HK-2 (cell line): Measurements from ENCODE around the gene NOMO2.
A peak's percentile ranks its signal among the peaks of the same experiment; 100 is the strongest.
"Not testable (repeated sequence)": the region's sequence is repeated elsewhere in the genome, so short reads cannot be mapped to it uniquely, and the experiment has no call there.

Experiments used
- DNase-seq: peaks from one replicate; pipeline ENCODE4 v3.0.0-alpha.2; 2018; ENCODE audit not compliant: unreplicated experiment

NOMO2 gene

GRCh38 chr16:18575298-18575917 is 13.5 kb upstream of the NOMO2 start:
- not testable (repeated sequence) for DNase-seq

DNA sequence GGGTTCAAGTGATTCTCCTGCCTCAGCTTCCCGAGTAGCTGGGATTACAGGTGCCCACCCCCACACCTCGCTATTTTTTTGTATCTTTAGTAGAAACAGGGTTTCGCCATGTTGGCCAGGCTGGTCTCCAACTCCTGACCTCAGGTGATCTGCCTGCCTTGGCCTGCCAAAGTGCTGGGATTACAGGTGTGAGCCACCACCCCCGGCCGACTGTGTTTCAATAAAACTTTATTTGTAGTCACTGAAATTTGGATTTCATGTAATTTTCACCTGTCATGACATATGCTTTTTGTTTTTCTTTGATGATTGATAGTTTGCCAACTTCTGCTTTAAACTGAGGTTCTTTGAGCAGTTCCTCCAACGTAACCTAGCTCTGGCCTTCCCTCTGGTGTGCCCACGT is 12.0 kb upstream of the NOMO2 start:
- not testable (repeated sequence) for DNase-seq

DNA sequence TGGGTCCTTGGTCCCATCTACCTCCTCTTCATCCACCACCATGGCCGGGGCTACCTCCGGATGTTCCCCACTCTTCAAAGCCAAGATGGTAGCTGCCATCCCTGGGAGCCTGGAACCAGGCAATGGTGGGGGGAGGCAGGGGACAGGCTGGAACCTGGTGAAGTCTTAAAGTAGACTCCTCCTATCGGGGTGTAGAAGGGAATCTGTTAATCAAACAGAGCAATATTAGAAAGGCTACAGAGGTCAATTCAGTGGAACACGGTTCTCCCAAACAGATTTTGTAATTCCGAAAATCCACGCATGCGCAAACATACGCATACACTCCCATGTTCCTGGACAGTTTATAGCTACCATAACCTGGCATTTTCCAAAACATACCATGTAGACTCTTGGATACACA is 11.1 kb upstream of the NOMO2 start:
- not testable (repeated sequence) for DNase-seq

DNA sequence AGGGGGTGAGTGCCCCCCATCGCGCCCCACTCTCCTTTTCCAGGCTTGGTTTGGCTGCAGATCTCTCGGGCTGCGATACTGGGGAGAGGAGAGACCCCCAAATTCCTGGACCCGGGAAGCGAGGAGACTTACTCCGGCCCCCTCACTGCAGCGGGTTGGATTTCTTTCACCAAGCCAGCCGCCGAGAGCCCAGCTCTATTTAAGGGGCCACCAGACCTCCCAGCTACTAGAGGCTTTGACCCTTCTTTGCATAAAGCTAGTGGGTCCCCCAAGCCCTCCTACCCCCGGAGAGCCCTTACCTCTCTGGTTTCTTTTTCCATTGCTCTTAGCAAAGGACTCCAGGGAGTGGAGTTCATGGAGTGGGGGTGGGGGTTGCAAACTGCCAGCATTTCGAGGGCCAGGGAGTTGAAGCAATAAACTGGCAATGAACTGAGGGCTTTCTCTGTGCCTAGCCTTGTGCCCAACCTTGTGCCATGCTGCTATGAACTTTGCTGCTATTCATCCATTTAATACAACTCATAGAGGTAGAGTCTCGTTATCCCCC is 9.5 kb upstream of the NOMO2 start:
- not testable (repeated sequence) for DNase-seq

- DNase-seq, result peak; percentile 10
These were observed 8.8 kb upstream of the NOMO2 start for GRCh38 chr16:18570529-18571306.

- DNase-seq, result not testable (repeated sequence)
These were observed 1.3 kb downstream of the NOMO2 start for GRCh38 chr16:18560416-18561220.

DNA sequence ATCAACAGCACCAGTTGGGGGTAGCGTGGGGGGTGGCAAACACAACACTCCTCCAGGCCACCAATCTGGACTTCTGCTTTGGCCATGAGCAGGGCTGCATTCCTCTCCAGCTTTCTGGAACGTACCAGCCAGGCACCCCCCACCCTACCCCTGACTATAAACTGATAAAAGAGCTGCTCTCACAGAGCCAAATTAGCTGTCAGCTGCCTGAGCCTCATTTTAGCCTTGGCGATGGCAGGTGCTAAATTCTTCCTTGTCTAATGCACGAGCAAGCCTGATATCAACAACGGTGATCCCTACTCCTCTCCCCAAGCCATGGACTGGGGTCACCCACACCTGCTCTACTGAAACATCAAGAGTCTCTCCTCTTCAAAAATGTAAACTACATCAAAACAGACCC is 8.2 kb downstream of the NOMO2 start:
- DNase-seq, result not testable (repeated sequence)

- DNase-seq, result not testable (repeated sequence)
These were observed 14.5 kb downstream of the NOMO2 start for GRCh38 chr16:18547382-18547781.

- DNase-seq, result not testable (repeated sequence)
These were observed 15.0 kb downstream of the NOMO2 start for GRCh38 chr16:18546853-18547252.

- not testable (repeated sequence) for DNase-seq
These were observed 17.4 kb downstream of the NOMO2 start for GRCh38 chr16:18544232-18545081.

DNA sequence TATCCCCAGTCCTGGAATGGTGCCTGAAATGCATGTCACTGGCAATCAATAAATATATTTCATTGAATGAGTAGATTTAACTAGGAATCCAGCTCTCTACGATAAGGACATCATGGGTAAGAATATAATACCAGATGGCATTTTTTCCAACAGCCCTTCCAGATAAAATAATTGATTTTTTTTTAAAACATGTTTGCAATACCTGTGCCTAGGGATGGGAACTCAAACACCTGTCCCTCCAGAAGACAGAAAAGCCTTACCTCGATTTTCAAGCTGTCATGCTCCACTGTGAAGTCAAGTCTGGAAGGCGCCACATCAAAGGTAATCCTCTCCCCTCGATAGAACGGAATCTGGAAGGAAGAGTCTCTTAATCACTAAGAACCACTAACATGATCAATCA is 20.0 kb downstream of the NOMO2 start:
- DNase-seq, result not testable (repeated sequence)

GRCh38 chr16:18537004-18537403 is 24.9 kb downstream of the NOMO2 start:
- not testable (repeated sequence) for DNase-seq

GRCh38 chr16:18535519-18536168 is 26.3 kb downstream of the NOMO2 start:
- DNase-seq, result not testable (repeated sequence)

DNA sequence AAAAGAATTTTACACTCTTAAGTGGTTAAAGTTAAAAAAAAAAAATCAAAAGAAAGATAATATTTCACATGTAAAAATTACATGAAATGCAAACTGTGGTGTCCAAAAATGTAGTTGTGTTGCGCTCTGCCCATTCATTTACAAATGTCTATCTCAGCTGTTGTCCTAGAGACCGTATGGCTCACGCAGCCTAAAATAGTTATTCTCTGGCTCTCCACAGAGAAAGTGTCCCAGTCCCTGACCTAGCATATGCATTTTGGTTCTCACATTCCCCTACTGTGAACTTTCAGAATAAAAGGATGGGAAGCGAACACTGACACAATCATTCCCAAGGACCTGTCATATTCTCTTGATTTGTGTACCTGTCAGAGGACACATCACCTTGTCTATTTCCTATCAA is 27.6 kb downstream of the NOMO2 start:
- DNase-seq, result not testable (repeated sequence)

- not testable (repeated sequence) for DNase-seq
These were observed 30.6 kb downstream of the NOMO2 start for GRCh38 chr16:18531323-18531722.

GRCh38 chr16:18530329-18530728 is 31.6 kb downstream of the NOMO2 start:
- not testable (repeated sequence) for DNase-seq

DNA sequence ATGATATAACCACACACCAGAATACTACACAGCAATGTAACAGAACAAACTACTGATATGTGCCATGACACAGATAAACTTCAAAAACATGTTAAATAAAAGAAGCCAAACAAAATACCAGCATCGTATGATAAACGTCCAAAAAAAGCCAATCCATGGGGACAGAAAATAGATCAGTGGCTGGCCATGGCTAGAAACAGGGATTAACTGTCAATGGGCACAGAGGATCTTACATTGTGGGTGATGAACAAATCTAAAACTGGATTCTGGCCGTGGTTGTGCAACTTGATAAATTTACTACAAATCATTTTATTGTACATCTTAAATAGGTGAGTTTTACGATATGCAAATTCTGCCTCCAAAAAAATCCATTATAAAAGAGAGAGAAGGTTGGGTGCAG is 35.4 kb downstream of the NOMO2 start:
- not testable (repeated sequence) for DNase-seq

DNA sequence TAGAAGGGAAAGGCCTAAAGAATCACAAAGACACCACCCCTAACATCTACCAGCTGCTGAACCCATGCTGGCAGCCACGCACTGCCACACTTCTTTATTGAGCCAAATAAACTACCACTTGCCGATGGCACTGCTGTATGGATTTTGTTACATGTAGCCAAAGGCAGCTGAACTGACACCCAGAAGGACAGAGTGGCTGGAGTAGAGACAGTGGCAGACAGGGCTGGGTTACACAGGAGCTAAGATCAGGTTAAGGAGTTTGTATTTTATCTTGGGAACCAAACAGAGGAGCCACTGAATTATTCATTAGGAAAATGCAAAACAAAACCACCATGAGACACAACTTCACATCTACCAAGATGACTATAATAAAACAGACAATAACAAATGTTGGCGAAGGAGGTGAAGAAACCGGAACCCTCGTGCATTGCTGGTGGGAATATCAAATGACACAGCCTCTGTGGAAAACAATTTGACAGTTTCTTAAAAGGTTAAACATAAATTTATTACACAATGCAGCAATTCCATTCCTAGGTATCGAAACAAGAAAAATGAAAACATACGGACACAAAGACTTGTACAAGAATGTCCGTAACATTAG is 35.9 kb downstream of the NOMO2 start:
- DNase-seq, result not testable (repeated sequence)

DNA sequence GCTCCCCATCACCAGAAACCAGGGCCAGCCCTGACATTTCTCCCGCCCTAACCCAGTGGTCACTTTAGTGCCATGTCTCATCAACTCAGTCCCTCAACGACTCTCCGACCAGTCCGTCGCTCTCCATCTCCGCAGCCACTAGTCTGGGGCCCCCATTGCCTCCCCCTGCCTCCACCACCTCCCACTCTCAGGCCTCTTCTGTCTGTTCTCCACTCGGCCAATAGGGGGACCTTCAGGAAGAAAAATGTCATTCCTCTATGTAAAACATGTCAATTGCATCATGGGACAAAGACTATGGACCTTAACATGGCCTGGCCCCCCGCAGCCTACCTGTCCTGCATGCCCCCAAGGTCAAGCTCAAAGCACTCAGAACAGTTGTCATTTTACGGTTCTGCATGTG is 39.3 kb downstream of the NOMO2 start:
- DNase-seq, result not testable (repeated sequence)
